Stimulated activated CD4-positive, alpha-beta T cell treated with anti-CD3 and anti-CD28 coated beads, Interleukin-15, amount 100 ng/mL, for 1 hour (primary cell): ENCODE measurements around the gene CALML4.
A peak's percentile ranks its signal among the peaks of the same experiment; 100 is the strongest.
"Not testable (repeated sequence)": the region's sequence is repeated elsewhere in the genome, so short reads cannot be mapped to it uniquely, and the experiment has no call there.

Source experiments
- DNase-seq, 2 donors: peaks; one replicate each; pipeline ENCODE4 v3.0.0-alpha.2; 2020; ENCODE audit warnings: low read depth in 1 of 2, low spot score in 1 of 2

Gene CALML4, protein sequence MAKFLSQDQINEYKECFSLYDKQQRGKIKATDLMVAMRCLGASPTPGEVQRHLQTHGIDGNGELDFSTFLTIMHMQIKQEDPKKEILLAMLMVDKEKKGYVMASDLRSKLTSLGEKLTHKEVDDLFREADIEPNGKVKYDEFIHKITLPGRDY

DNA sequence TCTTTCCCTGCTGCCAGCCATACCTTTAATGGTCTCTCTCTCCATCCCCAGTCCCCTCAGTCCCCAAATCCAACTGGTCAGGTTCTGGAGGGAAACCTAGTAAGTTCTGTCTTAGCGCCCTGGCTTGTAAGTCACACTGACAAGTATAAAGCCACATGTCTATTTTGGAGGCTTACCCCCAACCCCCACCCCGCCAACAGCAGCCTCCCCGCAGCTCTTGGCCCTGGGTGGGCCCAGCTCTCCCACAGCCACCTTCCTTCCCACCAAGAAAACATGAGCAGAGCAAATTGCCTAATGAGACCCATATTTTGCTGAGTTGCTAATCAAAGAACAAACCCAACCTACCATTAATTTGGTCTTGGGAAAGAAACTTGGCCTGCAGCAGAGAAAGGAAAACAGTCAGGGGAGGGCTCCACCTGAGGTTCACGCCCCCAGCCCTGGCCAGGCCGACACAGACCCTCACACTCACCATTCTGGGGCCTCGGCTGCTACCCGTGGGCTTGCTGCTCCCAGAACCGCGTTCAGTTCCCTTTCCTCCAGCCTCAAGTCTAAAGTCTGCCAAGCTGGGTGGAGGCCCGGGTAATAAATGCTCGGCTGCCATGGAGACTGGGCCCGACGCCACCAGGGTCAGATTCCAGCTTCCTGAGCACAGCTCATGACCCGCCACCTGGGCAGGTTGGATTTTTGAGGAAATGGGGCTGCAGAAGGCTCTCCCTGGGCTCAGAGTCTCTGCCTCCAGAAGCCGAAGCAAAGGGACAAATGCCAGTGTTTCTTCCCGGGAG lies at the start of gene CALML4:
Gene CALML4 (minus strand): TSS at position 557 of the 782 bp plus-strand sequence. CDS start 85 bp downstream, at position 472.
- no peak for DNase-seq

- no peak for DNase-seq
These were observed 47.9 kb upstream of the CALML4 start for GRCh38 chr15:68252925-68253534.

DNA sequence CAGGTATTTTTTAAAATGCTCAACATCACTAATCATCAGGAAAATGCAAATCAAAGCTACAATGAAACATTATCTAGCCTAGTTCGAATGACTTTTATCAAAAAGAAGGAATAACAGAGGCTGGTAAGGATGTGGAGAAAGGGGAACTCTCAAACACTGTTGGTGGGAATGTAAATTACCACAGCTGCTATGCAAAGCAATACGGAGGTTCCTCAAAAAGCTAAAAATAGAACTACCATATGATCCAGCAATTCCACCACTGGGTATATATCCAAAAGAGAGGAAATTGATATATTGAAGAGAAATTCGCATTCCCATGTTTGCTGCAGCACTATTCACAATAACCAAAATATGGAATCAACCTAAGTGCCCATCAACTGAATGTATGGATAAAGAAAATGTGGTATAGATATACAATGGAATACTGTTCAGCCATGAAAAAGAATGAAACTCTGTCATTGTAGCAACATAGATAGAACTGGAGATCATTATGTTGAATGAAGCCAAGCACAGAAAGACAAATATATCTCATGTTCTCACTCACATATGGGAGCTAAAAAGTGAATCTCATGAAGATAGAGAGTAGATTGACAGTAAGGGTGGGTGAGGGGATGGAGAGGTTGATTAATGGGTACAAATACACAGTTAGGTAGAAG lies 44.1 kb upstream of the CALML4 start:
- no peak for DNase-seq

DNA sequence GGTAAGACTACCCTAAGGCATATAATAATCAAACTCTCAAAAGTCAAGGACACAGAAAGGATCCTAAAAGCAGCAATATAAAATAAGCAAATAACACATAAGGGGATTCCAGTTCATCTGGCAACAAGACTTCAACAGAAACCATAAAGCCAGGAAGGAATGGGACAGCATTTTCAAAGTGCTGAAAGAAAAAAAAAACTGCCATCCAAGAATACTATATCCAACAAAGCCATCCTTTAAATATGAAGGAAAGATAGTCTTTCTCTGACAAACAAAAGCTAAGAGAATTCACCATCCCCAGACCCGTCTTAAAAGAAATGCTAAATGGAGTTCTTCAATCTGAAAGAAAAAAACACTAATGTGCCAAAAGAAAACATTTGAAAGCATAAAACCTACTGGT lies 39.1 kb upstream of the CALML4 start:
- no peak for DNase-seq

DNA sequence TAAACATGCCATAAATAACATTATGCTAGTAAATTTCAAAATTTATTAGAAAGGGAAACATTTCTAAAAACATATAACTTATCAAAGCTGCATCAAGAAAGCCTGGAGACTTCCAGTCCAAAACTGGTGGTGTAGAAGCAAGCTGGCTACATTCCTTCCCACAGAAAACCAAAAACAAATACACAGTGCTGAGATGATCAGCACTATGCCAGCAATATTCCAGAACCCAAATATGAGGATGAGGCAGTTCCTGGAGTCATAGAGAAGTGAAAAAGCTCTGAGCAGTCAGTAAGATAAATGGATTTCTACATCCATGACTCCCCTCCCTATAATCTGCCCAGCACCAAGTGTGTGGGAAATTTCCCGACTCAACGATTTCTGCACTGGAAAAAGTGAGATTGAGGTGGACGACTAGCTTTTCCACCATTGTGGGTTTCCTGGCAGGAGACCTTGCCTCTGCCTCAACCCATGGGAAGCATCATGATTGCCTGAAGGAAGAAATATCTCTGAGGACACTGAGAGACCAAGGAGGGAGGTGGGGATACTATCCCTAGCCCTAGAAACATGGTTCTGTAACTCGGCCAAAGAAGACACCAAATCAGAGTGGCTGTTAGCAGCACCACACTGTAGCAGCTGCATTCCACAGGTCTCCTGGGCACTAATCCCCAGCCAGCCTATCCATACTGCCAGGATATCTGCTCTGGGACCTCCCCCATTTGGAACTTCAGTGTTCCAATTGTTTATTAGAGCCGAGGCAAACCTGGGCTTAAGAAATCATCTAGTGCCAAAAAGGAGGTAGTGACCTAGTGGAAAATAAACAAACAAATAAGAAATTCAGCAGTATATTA lies 36.2 kb upstream of the CALML4 start:
- DNase-seq: no peak

- no peak for DNase-seq
These were observed 33.9 kb upstream of the CALML4 start for GRCh38 chr15:68239025-68239424.

DNA sequence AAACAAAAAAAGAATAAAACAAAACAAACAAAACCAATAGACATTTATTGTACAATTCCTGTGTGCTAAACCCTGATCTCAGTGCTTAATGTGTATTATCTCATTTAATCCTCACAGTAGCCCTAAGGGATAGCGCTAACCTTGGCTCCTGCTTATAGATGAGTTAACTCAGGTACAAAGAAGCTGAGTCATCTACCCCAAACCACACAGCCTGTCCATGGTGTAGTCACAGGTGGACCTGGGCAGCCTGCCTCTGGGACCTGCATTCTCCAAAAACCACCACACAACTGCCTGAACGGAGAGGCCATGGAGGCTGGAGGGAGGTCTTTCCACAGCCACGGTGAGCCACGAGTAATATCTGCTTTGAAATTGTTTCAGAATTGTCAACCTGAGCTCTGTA lies 29.9 kb upstream of the CALML4 start:
- DNase-seq: no peak

GRCh38 chr15:68234520-68234919 lies 29.4 kb upstream of the CALML4 start:
- DNase-seq: not testable (repeated sequence)

- DNase-seq: no peak
These were observed 28.9 kb upstream of the CALML4 start for GRCh38 chr15:68234060-68234459.

DNA sequence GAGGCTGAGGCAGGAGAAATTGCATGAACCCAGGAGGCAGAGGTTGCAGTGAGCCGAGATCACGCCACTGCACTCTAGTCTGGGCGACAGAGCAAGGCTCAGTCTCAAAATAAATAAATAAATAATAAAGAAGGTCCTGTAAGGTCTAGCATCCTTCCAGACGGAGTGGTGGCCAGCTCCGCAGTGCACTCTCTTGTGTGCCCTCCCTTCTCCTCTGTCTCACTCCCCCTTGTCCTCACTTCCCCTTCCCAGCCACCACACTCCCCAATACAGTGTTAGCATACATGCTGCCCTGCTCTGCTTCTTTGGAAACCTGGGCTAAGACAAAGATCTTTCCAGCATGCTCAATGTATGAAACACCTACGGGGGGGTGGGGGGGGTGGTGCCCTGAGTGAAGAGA lies 27.8 kb upstream of the CALML4 start:
- no peak for DNase-seq

DNA sequence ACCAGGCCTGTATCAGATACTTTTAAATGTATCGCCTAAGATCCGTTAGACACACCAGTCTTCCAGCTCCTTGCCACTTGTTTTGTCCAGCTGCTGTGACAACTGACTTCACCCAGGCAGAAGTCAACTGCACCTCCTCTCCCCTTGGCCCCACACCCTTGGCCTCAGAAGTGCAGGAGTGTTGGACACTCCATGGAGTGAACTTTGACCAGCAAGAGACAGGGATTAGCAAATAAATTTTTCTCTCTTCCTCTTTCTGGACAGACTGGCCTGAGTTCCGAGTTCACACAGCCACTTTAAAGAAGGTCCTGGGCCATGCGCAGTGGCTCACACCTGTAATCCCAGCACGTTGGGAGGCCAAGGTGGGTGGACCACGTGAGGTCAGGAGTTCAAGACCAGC lies 27.3 kb upstream of the CALML4 start:
- no peak for DNase-seq

- no peak for DNase-seq
These were observed 26.1 kb upstream of the CALML4 start for GRCh38 chr15:68231102-68231818.

DNA sequence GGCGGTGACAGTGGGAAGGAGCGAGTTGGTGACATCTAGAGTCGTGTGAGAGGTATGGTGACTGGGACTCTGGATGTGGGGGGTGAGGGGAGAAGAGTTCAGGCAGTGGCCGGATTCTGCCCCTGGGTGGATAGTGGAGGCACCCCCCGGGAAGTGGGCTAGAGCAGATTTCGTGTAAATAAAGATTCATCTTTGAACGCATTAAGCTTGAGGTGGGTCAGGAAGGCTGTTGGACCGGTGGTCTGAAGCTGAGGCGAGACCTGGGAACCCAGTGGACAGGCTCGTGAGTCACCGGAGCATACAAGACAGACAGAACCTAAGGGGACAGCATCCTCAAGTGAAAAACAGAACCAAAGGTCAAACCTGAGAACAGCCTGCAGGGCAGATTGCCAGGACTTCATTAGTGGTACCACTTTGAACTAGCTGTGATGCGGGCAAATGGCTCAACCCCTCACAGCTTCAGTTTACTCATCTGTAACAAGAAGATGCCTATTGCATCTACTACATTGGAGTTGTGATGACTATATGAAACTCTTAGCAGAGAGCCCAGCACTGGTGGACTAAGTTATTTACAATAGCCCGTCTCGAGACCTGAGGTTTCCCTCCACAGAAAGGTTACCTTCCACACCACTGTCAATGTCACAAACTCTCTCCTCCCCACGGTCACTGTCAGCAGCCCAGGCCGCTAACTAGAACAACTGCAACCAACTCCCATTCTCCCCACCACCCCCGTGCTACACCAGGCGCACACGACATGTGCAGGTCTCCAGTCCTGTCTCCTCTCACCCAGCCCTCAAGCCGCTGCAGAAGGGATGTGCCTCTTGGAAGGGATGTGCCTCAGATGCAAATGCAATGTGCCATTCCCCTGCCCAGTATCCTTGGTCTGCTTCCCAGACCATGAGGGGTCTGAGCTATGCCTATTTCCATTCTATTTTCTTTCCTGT lies 25.3 kb upstream of the CALML4 start:
- no peak for DNase-seq

GRCh38 chr15:68229386-68230156 lies 24.4 kb upstream of the CALML4 start, which contains the start of gene CLN6:
Gene CLN6 (minus strand): TSS chr15:68229728. CDS start chr15:68229584, 144 bp downstream.
- peak; percentile 52 to 78 for DNase-seq

DNA sequence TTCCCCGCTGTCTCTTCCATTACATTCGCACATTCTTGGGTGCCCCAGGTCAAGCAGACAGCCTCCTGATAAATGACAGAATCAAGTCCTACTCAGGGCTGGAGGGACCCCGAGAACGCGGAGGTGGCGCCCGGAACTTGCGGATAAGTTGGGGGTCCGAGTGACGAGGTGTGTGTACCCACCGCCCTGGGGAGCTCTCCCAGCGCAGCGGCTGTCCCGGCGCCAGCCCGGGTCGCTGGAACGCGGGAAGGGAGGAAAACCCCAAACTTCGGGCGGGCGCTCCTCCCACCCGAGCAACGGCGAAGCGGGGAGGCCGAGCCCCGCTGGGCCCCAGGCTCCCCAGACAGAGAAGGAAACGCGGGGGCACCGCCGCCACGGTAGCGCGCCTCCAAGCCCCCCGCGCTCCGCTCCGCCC lies 23.8 kb upstream of the CALML4 start:
- no peak for DNase-seq

DNA sequence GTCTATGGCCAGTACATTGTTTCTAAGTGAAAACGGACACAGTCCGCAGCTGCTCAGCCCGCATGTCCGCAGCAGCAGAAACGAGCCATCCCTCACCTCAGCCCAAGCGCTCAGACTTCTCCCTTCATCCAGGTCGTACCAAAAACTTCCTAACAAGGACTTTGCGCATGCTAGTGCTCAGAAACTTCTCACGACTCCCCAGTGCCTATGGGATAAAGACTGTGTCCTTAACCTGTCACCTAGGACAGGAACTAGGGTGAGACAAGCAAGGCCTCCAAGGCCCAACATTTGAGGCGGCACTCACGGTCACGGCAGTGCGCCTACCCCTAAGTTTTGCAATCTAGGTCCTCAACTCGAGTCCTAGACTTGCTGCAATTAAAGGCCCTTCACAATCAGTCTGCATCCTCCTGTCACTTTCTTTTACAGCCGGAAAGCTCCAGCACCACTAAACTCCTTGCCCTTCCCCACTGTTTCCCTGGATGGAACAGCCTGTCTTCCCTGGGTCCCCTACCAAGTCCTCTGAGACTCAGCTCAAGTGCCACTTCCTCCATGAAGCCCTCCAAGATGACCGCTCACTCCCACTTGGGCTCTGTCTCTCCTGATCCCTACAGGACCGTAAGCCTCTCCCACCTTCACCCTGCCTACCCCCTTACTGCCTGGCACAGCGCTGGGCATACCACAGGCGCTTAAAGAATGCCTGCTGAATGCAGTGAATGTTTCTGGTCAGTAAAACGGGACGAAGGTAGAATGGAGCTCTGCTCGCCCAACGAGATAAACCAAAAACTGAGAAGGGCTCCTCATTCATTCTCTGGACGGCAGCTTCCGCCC lies 23.2 kb upstream of the CALML4 start:
- no peak for DNase-seq

GRCh38 chr15:68227643-68228142 lies 22.6 kb upstream of the CALML4 start:
- no peak for DNase-seq
